Measurements from ENCODE around the gene TMC6.
A peak's percentile ranks its signal among the peaks of the same experiment; 100 is the strongest.

Gene TMC6

DNA sequence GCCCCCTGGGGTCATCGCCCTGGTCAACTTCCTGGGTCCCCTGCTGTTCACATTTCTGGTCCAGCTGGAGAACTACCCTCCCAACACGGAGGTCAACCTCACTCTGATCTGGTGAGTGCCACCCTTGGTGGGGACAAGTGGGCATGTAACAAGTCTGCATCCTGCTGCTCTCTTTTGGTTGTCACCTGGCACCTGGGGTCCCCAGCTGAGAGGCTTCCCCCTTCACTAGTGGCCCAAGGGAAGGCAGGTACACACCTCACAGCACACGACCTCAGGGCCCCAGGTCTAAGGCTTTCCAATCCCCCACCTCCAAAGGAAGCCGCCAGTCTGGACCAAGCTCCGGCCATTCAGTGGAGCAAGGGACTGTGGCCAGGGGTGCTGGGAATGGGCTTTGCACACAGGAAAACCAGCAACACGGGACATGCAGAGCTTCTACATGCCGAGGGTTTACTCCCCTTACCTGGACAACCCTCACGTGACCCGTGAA, 6.4 kb upstream of the TMC6 start:
- DNase-seq: no peak

DNA sequence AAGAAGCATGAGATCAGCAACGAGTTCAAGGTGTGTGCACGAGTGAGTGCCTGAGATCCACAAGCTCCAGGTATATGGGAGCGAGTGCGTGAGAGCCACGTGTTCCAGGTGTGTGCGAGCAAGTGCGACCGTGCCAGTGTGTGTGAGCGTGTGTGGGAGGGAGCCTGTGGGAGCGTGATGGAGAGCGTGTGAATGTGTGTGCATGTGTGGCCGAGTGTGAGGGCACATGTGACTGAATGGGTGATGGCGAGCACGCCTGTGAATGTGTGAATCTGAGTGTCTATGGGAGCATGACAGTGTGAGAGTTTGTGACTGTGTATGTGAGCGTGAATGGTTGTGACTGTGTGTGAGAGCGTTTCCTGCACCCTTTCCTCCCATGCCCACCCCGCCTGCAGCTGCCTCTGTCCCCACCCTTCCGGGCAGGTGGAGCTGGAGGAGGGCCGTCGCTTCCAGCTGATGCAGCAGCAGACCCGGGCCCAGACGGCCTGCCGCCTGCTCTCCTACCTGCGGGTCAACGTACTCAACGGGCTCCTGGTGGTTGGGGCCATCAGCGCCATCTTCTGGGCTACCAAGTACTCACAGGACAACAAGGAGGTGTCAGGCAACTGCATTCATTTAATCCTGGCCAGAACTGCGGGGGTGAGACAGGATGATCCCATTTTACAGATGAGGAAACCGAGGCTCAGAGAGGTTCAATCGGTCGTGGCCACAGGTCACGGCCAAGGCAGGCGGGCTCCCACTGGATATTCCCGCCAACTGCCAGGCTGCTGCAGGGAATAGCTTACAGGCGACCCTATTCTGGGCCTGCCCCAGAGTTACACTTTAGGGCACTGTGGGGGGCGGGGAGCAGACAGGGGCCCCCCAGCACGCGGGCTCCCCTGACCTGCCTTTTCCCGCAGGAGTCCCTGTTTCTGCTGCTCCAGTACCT, 5.7 kb upstream of the TMC6 start:
- DNase-seq: peak; percentile 54

DNA sequence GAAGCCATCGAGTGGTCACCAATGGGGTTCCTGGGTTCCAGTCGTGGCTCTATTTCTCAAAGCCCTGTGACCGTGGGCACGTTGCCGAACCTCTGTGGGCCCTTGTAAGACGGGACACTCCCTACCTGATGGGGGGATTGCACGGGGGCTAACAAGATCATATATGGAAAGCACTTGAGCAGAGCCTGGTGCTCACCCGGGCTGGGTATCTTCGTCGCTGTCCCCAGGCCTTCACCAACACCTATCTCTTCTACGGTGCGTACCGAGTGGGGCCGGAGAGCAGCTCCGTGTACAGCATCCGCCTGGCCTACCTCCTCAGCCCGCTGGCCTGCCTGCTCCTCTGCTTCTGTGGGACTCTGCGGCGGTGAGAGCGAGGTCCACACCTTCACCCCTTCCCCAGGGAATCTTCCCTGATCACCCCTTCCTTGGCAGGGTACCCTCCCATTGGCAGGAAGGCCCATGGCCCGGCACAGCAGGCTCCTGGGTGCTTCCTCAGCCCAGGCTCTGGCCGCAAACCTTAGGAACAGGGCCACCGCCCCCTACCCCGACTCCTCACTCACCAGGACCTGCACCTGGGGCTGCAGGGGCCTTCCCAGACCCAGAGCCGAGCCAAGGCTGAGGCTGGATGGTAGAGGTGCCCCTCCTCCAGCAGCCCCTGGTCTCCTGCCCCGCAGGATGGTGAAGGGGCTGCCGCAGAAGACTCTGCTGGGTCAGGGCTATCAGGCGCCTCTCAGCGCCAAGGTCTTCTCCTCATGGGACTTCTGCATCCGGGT, 4.8 kb upstream of the TMC6 start:
- DNase-seq: no peak

DNA sequence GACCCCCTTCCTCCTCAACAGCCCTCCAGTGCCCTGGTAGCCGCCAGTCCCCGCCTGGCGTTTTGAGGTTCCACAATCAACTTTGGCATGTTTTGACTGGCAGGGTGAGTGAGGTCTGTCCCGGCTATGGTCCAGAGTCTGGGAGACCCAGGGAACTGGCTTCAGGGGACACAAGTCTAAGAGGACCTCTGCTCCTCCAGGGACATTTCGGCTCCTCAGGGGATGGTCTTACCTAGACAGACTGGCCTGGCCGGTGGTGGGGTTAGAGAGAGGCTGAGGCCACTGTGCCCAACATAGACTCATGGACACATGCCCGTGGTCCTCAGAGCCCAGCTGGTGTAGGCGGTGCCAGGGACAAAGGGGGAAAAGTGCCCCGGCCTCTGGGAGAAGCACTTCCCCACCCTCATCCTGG, 4.2 kb upstream of the TMC6 start:
- DNase-seq: no peak

DNA sequence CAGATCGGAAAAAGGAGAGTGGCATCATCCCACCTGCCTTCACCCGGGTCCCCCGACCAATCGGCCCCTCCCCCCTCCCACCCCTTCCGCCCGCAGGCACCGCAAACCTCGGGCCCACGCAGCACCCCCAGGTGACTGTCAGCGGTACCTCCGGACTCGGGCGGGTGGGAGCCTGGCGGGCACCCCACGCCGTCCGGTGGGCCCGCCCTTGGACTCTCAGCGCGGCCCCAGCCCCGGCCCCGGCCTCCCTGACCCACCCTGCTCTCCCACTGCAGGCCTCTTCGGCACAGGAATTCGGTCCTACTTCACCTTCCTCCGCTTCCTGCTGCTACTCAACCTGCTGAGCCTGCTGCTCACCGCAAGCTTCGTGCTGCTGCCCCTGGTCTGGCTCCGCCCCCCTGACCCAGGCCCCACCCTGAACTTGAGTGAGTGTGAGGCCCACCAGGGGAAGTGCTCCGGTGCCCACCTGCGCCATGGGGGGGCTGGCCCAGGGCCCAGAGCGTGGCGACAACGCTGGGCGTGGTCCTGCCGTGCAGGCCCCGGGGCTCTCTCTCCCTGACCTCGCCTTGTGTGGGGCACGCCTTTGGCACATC, 3.6 kb upstream of the TMC6 start:
- DNase-seq: peak; percentile 53

DNA sequence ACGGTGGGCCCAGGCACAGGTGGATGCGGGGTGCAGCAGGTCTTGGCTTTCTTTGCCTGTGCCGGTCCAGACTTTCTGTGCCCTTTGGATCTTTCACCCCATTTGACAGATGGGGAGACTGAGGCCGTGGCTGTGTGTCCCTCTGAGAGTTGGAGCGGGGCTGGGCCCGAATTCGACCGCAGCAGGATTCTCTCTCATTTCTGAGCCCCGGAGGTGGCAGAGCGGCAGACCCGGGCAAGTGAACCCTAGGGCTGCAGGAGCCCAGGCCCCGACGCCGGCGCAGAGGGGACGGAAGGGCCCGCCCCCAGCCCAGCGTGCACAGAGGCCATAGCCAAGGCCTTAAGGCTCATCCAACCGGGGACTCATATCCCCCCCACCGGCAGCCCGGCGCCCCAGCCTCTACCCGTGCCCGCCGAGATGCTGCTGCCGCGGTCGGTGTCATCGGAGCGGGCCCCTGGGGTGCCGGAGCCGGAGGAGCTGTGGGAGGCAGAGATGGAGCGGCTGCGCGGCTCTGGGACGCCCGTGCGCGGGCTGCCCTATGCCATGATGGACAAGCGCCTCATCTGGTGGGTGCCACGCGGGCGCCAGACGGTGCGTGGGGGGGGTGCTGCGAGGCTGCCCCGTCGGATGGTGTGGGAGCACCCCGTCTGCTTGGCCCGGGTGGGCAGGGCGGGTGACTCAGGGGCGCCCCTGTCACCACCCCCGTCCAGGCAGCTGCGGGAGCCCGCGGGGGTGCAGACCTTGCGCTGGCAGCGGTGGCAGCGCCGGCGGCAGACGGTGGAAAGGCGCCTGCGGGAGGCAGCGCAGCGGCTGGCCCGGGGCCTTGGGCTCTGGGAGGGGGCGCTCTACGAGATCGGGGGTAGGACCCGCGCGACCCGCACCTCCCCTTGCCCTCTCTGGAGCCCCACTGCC, 2.9 kb upstream of the TMC6 start:
- no peak for DNase-seq

DNA sequence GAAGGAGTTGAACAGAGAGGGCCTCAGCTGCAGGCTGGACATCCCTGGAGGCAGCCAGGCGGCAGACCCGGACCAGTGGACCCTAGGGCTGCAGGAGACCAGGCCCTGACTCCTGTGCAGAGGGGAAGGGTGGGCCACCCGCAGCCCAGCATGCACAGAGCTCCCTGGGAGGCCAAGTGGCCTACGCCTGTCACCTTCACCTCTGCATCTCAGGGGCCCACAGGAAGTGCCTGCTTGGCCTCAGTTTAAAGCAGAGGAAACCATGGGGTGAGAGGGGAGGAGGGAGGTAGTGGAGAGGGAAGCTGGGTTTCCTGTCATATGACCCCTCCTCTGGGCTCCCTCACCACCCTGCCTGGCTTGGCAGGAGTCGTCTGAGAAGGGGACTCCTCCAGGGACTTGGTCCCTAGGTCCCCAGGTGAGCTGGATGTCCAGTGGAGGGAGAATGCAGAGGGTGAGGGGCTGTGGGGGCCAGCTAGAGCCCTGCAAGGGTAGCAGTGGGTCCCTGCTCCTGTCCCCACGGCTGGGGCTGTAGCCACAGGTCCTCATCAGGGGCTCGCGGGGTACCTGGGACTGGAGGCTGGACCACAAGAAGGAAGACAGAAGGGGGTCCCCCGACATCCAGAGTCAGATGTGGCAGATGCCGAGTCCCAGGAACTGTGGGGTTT, 2.0 kb upstream of the TMC6 start, which contains the start of gene TMC8:
TMC8 (plus strand) TSS at position 335 of the 665 bp plus-strand sequence. CDS start 818 bp downstream, outside the sequence.
- DNase-seq: peak; percentile 95

DNA sequence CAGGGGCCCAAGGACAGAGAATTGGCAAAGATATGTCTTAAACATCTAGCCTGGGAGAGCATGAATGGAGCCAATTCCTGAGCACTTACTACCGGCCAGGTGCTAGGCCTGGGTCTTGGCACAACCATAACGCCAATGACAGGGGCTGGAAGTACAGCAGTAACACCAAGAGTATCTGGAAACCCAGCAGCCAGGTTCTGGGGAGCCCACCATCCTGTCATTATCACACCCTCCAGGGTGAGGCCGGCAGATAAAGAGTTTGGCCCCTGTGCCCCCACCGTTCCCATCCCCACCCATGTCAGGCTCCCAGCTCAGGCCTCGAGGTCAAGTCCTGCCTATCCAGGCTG, 1.5 kb upstream of the TMC6 start:
- DNase-seq: no peak

DNA sequence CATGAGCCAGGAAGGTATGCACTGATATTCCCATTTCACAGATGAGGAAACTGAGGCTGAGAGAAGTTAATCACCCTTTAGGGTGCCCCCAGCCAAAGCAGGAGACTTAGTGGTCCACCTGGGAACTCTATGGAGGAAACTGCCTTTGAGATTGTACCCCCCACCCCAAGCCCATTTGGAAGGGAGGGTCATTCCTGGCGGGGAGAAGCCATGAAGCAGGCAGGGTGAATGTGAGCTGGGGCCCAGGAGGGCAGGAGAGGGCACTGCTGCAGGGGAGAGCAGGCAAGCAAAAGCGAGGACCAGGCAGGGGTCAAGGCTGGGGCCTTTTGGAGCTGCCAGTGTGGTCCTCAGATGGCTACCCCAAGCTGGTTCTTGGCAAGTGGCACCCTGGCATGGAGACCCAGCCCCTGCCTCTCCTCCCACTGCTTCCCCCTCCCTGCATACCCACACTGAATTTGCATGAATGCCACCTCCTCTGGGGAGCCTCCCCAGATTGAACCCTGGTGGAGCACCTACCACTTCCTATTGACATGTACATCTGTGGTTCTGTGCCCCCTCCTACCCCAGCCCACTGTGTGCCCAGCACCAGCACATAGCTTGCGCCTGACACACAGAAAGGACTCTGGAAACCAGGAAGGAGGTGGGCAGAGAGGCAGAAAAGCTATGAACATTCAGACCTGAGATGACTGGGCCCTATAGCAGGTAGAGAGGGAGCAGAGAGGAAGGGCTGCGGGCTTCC, 965 bp upstream of the TMC6 start:
- DNase-seq: peak; percentile 55

DNA sequence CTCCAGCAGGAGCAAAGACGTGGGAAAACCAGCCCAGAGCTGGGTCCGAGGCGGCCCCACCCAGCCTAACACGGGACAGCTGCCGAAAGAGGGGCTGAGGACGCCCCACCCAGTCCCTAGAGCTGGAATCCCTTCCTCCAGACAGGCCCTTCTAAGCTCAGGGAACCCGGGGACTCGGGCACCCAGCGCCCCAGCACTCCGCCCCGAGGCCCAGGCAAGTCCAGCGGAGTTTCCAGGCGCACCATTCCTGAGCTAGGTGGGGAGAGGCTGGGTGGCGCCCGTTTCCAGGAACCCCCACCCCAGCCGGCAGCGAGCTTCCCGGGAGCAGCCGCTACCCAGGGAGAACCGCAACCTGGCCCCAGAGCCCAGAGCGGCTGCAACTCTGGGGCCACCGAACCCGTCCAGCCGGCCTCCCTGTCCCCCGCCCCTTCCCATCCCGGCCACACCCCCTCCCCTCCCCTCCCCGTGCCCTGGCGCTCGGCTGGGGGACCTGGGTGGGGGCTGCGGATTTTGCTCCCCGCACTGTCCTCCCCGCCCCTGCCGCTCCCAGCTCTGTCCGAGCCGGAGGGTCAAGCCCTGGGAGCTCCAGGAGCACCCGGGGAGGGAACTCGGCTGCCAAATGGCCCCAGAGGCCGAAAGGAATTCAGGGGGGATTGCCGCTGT, 536 bp downstream of the TMC6 start:
- no peak for DNase-seq

DNA sequence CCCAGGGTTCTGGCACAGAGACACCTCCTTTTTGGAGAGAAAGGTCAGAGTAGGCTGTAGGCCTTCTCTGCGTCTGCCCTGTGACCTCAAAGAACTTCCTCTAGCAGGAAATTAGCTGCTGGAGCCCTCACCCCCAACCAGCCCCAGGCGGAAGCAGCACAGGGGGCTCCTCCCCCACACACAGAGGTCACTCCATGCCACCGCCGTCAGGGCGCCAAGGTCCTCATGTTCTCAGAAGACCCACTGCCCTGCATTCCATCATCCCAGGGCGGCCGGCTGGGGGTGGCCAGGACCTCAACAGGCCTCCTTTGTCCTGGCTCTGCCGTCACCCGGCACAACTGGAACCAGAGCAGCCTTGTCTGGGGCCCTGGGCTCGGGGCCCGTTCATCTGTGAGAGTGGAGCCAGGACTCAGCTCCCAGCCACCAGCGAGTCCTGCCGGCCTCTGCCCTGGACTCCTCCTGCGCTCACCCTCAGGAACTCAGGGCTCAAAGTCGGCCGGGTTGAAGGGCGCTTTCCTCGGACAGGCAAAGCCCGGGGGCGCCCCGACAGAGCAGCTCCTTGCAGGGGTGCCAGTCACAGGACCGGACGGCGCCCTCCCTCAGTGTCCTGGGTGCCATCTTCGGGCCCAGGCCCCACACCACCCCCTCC, 1.2 kb downstream of the TMC6 start:
- peak; percentile 77 for DNase-seq

DNA sequence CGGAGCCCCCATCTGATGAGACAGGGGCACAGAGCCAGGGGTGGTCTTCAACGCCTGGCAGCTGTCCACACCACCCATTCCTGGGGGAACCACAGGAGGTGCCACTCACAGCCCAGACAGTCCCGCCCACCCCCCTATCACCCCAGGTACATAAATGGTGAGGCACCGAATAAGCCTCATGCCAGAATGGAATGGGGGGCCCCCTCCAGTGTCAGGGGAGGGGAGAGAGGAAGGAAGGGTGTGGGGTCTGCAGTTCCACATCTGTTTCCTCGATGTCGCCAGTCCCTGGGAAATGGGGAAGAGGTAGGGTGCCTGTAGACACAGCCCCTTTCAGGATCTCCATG, 1.7 kb downstream of the TMC6 start:
- no peak for DNase-seq

DNA sequence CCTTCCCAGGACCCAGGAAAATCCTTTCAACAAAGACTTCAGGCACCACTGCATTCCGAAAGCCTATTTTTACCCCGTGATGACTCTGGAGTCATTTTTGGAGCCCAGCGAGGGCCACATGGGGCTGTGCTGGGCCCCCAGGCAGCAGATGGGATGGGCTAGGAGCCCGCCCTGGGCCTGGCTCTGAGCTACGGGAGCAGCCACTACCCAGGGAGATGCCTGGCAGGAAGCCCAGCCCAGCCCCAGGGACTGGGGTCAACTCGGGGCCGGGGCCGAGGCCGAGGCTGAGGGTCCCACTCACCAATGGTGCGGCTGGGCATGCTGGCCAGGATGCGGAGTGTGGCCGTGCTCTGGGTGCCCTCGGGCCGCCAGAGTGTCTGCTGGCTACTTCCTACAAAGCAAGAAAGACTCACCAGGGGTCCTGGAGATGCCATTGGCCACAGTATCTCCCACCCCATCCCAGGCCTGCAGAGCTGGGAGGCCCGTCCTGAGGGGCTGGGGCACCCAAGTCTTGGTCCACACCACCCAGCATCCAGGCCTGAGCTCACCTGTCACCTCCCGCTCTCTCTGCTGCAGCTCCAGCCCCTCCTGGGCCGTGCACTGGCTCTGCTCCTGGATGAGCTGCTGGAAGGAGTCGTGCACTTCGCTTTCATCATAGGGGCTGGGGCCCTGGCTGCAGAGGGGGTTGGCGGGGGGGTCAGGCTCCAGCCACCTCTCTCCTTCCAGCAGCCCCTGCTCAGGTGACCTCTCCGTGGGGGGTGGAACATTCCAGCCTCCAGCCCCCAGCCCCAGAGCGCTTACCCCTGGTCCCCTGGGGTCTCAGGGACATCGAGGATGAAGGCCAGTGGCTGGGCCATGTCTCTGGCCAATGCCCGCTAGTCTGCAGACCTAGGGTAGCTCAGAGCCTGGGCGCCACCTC, 2.3 kb downstream of the TMC6 start:
- DNase-seq: no peak

DNA sequence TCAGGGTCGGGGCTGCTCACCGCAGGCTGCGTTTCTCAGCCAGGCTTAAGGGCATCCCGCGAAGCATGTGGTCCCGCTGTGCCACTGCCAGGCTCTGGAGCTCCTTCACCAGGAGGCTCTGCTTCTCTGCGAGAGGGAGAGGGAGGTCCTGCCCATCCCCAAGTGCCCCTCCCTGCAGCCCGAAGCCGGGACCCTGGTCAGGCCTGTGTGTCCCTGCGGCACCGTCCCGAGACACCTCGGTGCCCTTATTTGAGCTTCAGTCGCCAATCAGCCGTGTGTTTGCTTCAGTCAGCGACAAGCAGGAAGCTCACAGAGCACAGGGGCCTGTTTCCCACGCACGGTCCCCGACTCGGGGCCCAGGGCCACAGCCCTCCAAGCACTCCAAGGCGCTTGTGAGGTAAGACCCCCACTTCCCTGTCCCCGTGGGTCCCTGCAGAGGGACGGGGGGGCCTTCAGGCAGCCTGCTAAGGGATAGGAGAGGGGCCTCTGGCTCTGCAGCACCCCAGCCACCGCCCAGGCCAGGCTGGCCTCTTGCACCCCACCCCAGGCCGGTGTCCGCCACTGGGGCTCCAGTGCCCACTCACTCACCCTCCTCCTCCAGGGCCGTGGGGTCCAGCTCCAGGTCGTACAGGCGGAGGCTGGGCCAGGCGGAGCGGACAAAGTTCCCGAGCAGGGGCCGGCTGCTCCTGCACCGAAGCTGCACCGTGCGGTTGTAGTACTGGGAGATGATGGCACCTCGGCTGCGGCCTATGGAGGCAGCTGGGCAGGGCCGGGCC, 3.2 kb downstream of the TMC6 start:
- no peak for DNase-seq

DNA sequence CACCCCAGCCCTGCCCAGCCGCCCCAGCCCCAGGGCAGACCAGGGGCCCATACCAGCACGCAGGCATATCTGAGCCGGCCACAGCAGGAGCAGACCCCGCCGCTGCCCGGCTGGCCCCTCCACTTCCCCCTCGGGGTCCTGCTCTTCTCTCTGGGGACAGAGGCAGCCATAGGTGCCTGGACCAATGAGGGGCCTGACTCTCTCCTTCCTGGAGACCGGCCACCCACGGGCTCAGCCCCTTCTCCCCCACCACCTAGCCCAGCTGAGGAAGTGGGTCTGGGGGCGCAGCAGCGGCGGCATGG, 3.8 kb downstream of the TMC6 start:
- no peak for DNase-seq

DNA sequence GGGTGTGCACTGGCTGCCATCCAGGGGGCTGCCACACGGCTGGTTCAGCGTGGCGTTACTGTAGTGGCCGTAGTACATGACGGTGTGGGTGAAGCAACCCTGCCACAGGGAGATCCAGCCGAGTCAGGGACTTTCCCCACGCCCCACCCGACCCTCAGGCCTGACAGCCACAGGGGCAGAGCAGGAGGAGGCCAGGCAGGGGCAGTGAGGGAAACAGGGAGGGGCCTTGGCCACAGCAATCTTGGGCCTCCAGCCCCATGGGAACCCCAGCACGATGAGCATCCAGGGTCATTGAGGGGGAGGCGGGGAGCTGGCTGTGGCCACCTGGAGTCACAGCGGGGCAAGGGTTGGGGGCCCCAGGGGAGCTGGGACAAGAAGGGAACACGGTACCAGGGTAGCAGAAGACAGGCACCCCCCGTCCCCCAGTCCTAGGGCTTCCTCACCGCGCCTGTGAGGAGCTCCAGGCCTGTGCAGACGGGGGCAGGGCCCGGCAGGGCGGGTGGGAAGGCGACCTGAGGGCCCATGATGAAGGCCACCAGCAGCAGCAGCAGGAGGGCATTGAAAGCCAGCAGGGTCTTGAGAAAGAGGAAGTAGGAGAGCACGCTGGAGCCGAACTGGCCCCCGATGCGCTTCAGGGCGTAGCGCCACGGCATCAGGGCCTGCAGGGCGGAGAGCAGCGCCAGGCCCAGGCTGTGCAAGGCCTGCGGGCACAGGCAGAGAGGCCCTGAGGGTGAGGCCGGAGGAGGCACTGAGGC, 4.3 kb downstream of the TMC6 start:
- DNase-seq: peak; percentile 75

DNA sequence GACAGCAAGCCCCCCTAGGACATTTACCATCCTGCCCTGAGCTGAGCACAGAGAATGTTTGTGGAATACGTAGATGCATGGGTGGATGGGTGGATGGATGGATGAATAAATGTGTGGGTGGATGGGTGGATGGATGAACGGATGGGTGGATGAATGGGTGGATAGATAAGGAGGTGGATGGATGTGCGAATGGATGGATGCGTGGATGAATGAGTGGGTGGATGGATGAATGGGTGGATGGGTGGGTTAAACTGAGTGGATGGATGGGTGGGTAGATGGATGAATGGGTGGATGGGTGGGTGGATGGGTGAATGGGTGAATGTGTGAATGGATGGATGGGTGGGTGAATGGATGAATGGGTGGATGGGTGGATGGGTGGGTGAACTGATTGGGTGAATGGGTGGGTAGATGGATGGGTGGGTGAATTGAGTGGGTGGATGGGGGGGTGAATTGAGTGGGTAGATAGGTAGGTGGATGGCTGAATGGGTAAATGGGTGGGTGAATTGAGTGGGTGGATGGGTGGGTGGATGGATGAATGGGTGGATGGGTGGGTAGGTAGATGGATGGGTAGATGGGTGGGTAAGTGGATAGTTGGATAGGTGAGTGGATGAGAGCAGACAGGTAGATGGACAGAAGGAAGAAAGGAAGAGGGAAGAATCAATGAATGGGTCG, 5.2 kb downstream of the TMC6 start:
- no peak for DNase-seq

All from GDM1 (cell line).